ENCODE data around the gene PTK6. TPM values are rescaled to one million over a fixed set of nuclear protein-coding genes. Genes with fewer than 3 reads are reported as not detected.

PTK6 gene
- polyA plus RNA-seq, 3 donors: 1.6 to 3.6 TPM; not detected in 1

GRCh38 chr20:63547725-63548480 is 10.7 kb upstream of the PTK6 start, which contains the start of gene SRMS:
TSS of gene SRMS (minus strand) at chr20:63547749. CDS start at chr20:63547463, 286 bp downstream.
- H3K27ac ChIP-seq (ENCODE audit: low read depth, low read length): no peak within 1 kb of the TSS
- 48 to 56% (median 52%) methylated on average over 31 to 35 of the region's 35 CpGs for WGBS, 3 donors

DNA sequence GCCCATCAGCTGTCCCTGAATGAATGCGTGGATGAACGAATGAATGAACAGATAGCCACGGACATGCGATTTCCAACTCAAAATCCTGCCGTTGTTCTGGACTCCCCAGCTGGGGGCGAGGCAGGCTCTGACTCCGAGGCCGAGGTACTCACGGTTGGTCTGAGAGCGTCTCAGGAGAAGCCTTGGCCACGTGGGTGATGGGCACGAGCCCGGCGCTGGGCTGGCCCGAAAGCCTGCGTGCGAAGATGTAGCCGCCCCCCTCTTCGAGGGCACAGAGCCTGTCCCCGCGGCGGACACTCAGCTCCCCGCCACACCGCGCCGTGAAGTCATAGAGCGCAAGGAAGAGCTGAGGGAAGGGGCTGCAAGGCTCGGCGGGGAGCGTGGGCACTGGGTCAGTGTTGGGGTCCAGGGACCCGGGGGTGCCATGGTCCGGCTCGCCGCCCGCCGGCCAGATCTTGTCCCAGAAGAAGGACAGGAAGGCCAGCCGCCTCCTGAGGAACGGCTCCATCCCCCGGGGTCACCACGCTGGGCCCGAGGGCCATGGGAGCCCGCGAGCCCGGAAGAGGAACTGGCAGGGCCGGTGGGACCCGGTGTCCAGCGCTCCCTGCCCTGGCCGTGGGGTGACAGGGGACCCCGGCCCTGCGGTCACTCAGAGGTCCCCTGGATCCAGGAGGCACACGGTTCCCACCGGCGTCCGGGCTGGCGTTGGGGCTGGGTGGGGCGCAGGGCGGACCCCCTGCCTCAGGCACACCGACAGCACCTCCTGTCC is 10.0 kb upstream of the PTK6 start:
- 44 to 60% (median 60%) methylated on average over 58 of the region's 58 CpGs for WGBS, 3 donors
- H3K27ac ChIP-seq (ENCODE audit: low read depth, low read length): no peak overlapping the region

GRCh38 chr20:63546256-63546955 is 9.2 kb upstream of the PTK6 start:
- 73 to 78% (median 77%) methylated on average over 19 to 20 of the region's 20 CpGs for WGBS, 3 donors
- H3K27ac ChIP-seq (ENCODE audit: low read depth, low read length): no peak overlapping the region

- H3K27ac ChIP-seq (ENCODE audit: low read depth, low read length): no peak overlapping the region
- WGBS, 3 donors: 57 to 64% (median 60%) methylated on average over 6 of the region's 6 CpGs
Measured at GRCh38 chr20:63545814-63546213, 8.6 kb upstream of the PTK6 start.

- 70 to 77% (median 73%) methylated on average over 19 of the region's 19 CpGs for WGBS, 3 donors
- no peak overlapping the region for H3K27ac ChIP-seq (ENCODE audit: low read depth, low read length)
Measured at GRCh38 chr20:63544958-63545516, 7.9 kb upstream of the PTK6 start.

DNA sequence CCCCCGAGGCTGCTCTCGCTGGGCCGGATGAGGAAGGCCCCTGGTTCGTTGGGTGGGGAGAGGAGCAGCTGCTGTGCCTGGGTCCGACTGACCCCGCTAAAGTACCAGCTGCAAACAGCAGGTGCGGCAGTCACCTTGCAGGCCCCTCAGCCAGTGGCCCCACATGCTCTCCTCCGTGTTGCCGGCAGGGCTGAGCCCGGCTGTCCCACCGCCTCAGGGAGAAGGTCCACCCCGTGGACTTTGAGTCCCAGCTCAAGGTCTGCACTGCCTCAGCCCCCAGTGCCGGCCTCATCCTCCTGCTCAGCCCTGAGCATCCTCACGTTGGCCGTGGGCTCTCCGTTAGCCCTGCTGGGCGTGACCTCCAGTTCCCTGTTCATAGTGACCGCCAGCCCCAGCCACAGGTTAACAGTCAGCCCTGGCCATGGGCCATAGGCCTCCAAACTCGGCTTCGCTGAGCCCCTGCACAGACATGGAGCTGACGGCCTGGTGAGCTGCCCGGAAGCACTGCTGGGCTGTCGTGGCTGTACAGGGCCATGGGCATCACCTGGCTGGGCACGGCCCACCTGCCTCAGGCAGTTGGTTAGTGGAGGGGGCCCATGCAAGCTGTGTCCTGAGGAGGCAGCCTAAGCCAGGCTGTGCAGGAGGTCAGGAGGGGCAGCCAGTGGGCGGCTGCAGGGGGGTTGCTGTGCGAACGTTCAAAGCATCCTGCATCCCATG is 7.2 kb upstream of the PTK6 start:
- WGBS, 3 donors: 61 to 75% (median 70%) methylated on average over 26 to 27 of the region's 27 CpGs

DNA sequence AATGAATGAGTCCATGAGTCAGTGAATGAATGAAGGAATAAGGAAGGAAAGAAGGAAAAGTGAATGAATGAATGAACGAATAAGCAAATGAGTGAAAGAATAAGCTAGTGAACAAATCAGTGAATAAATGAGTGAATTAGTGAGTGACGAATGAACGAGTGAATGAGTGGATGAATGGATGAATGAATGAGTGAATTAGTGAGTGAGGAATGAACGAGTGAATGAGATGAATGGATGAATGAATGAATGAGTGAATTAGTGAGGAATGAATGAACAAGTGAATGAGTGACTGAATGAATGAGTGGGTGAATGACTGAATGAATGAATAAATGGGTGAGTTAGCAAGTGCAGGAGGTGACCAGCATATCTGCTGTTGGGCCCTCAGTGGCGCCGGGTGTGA is 6.6 kb upstream of the PTK6 start:
- 89 to 93% (median 90%) methylated on average over 6 of the region's 6 CpGs for WGBS, 3 donors
- H3K27ac ChIP-seq (ENCODE audit: low read depth, low read length): no peak overlapping the region

More for the DNA sequence above, 7.2 kb upstream of the PTK6 start:
- no peak overlapping the region for H3K27ac ChIP-seq (ENCODE audit: low read depth, low read length)

- no peak overlapping the region for H3K27ac ChIP-seq (ENCODE audit: low read depth, low read length)
- WGBS, 3 donors: 88 to 95% (median 90%) methylated on average over 10 of the region's 10 CpGs
Measured at GRCh38 chr20:63543131-63543530, 6.0 kb upstream of the PTK6 start.

DNA sequence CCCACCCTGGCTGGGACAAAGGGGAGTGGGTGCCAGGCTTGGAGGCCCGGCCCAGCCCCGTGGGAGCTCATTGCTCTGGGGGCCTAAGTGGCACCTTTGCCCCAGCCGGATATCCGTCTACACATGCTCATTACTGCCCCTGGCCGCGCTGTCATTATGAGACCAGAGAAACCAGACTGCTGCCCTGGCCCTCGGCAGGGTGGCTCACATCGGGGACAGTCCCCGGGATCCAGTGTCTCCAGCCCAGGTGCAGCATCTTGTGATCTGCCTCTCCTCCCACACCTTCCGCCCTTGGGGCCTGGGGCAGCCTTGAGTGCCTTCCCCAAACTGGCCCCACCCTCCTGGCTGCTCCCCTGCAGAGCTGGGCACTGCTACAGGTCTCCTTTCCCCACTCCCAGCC is 5.5 kb upstream of the PTK6 start:
- WGBS, 3 donors: 73 to 80% (median 79%) methylated on average over 10 of the region's 10 CpGs
- no peak overlapping the region for H3K27ac ChIP-seq (ENCODE audit: low read depth, low read length)

DNA sequence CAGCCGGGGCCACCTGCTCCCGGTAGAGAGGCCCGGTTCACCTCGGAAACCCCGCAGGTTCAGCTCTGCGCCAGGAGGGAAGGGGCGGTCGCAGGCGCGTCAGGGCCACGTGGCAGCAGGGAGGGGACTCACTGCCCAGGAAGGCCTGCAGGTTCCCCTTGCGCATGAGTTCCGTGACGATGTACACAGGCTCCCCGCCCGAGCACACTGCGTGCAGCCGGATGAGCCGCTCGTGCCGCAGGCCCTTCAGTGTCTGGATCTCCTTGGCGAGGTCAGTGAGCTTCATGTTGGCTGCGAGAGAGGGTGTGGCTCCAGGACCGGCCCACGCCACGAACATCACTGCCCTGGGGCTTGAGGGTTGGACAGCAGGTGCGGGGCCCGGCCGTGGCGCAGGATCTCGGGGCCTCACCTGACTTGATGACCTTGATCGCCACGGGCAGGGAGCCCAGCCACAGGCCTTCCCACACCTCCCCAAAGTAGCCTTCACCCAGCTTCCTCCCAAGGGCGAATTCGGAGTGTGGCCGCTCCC is 4.9 kb upstream of the PTK6 start:
- 71 to 86% (median 83%) methylated on average over 31 to 36 of the region's 36 CpGs for WGBS, 3 donors
- no peak overlapping the region for H3K27ac ChIP-seq (ENCODE audit: low read depth, low read length)

DNA sequence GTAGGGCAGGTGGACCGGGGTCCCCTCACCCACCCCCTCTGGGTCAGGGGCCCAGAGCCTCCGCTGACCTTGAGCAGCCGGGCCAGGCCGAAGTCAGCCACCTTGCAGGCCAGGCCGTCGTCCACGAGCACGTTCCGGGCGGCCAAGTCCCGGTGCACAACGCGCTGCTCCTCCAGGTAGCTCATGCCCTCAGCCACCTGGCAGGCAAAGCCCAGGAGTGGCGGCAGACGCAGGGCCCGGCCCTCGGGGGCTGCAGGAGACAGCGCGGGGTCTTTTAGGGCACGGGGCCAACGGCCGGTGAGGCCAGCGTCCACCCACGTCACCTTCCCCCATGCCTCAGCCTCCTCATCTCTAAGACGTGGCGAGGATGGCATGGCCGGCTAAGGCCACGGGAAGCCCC is 4.2 kb upstream of the PTK6 start:
- WGBS, 3 donors: 85 to 93% (median 88%) methylated on average over 28 of the region's 28 CpGs
- no peak overlapping the region for H3K27ac ChIP-seq (ENCODE audit: low read depth, low read length)

DNA sequence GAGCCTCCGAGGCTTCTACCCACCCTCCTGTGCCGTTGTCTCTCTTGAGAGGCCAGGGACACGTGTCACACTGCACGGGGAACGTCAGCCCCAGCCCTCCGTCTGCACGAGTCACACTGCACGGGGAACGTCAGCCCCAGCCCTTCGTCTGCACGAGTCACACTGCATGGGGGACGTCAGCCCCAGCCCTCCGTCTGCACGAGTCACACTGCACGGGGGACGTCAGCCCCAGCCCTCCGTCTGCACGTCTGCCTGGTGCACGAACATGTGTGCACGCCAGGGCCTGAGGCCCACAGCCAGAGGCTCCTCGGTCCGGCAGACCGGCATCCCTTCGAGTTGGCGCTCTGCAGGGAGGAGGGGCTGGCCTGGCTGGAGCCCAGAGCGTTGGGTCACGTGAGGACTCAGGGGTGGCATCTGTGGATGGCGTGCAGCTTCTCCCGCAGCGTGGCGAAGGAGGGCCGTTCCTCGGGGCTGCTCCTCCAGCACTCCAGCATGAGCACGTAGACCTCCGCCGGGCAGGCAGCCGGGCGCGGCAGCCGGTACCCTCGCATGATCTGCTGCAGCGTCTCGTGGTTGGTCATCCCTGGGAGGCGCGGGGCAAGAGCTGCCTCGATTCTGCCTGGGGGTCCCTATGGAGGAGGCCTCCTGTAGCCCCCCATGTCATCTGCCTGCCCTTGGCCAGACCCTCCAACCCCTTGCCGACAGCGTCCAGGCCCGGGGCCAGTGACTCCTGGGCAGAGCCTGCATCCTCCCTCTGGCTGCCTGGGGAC is 3.4 kb upstream of the PTK6 start:
- no peak overlapping the region for H3K27ac ChIP-seq (ENCODE audit: low read depth, low read length)
- 66 to 78% (median 70%) methylated on average over 36 to 49 of the region's 49 CpGs for WGBS, 3 donors

- no peak overlapping the region for H3K27ac ChIP-seq (ENCODE audit: low read depth, low read length)
- 88 to 91% (median 90%) methylated on average over 29 of the region's 29 CpGs for WGBS, 3 donors
Measured at GRCh38 chr20:63539441-63540370, 2.5 kb upstream of the PTK6 start.

GRCh38 chr20:63539092-63539430 is 1.9 kb upstream of the PTK6 start:
- WGBS, 3 donors: 68 to 74% (median 70%) methylated on average over 12 of the region's 12 CpGs
- H3K27ac ChIP-seq (ENCODE audit: low read depth, low read length): no peak overlapping the region

DNA sequence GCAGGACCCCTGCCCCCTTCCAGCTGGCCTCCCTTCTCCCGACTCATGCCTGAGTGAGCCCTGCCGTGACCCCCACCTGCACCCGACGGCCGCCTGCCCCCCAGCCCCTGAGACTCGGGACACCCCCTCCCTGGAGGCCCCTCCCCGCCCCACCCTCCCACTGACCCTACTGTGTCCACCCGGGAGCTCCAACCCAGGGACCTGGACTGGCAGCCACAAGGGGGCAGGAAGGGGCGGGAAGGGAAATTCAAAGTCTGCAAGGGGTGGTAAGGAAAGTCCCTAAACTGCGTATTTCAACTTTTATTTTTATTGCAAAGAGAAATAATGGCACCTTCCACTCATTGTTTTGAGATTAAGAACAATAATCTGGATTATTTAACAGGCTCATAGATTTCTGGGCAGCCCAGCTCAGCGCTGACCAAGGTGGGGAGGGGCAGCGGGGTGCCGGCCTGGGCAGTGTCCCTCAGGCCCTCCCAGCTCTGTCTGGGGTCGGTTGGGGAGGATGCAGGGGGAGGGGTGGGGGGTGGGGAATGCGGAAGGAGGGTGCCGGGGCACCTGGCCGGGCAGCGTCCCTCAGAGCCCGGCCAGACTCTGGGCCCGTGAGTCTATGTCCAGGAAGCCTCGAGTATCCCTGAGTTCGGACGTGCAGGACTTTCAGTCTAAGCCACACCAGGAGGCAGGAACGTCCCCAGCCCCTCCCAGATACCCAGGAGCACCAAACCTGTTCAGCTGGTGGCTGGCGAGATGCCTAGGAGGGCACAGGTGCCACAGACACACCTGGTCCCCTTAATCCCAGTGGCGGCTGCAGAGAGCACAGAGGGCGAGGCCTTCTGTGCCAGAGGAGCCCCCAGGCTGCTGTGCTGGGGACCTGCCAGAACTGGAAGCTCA is 1.3 kb upstream of the PTK6 start:
- H3K27ac ChIP-seq (ENCODE audit: low read depth, low read length): no peak overlapping the region
- WGBS, 3 donors: 28 to 44% (median 41%) methylated on average over 22 to 27 of the region's 27 CpGs

Data from adipose tissue (tissue), 3 donors.